ENCODE measurements around the gene ZFP14.

Gene ZFP14

GRCh38 chr19:36378625-36379509 lies at the start of gene ZFP14:
TSS of gene ZFP14 (minus strand) at chr19:36379201. CDS start at chr19:36367892, 11,309 bp downstream.
- peak; percentile 94 for DNase-seq

DNA sequence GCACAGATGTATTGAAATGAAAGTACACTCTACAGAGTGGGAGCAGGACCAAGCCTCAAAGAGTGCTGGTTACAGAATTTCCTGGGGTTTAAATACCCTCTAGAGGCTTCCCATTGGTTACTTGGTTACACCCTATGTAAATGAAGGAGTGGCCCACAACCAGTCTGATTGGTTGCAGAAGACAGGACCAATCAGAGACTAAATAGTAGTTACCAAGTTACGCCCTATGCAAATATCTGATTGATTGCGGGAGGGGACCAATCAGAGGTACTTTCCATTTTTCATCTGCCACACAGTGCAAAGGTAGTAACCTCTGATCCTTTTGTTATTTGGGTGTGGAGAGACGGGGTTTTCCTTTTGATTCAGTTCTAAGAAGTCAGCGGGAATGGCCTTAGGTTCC lies 44.9 kb upstream of the ZFP14 start:
- DNase-seq: no peak

- peak; percentile 25 for DNase-seq
Observed at GRCh38 chr19:36421749-36422481, 42.9 kb upstream of the ZFP14 start.

GRCh38 chr19:36420961-36421748 lies 42.2 kb upstream of the ZFP14 start:
- peak; percentile 45 for DNase-seq

DNA sequence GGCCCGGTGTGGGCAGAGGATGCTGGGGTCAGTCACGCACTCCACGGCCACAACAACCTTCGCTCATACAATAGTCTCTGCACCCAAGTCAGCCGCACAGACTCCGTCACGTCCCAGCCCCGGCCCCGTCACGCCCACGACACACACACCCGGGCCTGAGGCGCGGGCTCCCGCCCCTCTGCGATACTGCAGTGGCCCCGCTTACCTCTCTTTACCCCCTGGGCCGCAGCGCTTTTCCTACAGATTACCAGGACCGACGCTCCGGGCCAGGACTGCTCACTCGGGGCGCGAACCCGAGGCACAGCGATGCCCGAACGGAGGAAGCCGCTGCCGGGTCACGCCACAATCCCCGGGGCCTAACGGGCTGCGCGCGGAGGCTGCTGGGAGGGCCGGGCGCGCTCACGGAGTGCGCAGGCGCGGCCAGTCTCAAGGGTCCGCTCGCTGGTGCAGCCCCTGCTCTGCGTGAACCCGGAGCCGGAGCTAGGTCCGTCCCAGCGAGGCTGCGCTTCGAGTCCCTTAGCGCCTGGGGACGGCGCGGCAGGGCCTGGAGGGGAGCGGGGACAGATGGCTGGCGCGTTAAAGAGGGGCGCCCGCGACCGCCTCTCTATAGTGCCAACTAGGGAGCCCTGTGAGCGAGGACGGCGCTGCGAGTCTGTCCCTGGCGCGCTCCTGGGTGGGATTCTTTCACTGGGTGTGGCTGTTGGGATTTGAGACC lies 39.4 kb upstream of the ZFP14 start, which contains the start of gene ZFP82:
ZFP82 (minus strand) TSS at position 358 of the 715 bp plus-strand sequence. CDS start 8,855 bp downstream, outside the sequence.
- peak; percentile 82 for DNase-seq

DNA sequence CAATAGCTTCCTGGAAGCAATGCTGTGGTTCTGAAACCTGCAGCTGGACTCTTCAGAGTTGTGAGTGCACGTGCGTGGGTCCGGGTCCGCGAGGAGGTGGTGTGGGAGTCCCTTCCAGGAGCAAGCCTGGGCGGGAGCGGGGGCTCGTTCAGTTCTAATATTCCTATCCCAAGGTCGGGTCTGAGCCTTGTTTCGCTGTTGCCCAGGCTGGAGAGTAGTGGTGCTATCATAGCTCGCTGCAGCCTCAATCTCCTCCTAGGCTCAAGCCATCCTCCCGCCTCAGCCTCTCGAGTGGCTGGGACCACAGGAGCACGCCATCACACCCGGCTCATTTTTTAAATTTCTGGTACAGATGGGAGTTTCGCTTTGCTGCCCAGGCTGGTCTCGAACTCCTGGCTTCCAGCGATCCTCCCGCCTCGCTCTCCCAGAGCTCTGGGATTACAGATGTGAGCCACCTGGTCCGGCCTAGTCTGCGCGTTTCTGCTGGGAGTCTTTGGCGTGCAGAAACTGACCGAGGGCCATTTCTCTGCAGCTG lies 38.8 kb upstream of the ZFP14 start:
- DNase-seq: no peak

- DNase-seq: no peak
Observed at GRCh38 chr19:36409841-36410240, 30.8 kb upstream of the ZFP14 start.

- no peak for DNase-seq
Observed at GRCh38 chr19:36408101-36408500, 29.1 kb upstream of the ZFP14 start.

DNA sequence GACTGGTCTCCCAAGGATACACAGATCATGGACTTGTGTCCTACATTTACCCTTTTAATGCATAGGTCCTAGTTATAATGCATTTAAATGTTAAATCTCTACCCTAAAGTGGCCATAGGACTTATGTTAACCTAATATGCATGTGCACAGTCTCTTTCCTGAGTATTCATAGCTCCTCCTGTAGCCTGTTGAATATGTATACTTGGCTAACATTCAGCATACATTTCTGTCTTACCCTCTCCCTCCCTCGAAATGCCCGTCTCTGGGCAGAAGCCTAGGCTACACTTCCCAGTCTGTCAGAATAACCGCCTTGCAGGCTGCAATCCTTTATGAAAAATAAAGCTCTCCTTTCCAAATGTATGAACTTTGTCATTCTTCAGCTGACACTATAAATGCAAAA lies 25.5 kb upstream of the ZFP14 start:
- no peak for DNase-seq

DNA sequence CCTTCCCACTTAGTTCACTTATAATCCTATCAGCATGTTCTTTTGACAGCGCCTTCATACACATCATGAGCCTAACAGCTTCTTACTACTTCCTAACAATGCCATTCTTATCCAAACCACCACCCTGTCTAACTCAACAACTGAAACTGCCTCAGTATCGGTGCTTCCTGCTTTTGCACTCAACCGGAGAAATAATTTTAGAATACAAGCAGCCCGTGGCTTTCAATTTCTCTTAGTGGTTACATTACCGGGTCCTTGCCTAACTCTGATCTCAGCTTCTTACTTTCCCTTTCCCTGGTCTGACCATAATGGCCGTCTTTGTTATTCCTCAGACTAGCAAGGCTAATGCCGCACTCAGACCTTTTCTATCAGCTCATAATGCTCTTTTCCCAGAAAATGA lies 22.5 kb upstream of the ZFP14 start:
- DNase-seq: no peak

DNA sequence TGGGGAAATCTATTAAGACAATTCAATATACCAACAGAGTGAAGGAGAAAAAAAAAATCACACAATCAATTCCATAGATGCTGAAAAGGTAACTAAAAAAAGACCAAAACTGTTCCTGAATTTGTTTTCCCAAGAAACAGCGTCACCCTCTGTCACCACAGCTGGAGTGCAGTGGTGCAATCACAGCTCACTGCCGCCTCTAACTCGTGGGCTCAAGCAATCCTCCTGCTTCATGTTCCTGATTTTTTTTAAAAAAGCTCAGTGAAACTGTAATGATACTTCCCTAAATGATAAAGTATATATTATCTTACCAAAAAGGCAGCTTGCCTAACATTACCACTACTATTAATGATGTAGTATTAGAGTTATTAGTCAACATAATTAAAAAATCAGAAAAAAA lies 19.6 kb upstream of the ZFP14 start:
- no peak for DNase-seq

DNA sequence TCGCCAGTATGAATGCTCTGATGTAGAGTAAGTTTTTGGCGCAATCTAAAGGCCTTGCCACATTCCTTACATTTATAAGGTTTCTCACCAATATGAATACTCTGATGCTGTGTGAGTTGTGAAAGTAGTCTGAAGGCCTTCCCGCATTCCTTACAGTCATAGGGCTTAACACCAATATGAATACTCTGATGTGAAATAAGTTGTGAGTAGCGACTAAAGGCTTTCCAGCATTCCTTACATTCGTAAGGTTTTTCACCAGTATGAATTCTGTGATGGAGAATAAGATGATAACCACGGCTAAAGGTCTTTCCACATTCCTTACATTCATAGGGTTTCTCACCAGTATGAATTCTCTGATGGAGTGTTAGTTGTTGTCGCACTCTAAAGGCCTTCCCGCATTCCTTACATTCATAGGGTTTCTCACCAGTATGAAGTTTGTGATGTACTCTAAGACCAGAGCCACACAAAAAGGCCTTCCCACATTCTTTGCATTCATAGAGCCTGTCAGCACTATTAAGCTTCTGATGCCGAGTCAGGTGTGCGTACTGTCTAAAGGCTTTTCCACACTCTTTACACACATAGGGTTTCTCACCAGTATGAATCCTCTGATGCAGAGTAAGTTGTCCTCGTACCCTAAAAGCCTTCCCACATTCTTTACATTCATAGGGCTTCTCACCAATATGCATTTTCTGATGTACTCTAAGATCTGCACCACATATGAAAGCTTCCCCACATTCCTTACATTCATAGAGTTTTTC lies 14.1 kb upstream of the ZFP14 start:
- no peak for DNase-seq

- no peak for DNase-seq
Observed at GRCh38 chr19:36379510-36379819, 464 bp upstream of the ZFP14 start.

DNA sequence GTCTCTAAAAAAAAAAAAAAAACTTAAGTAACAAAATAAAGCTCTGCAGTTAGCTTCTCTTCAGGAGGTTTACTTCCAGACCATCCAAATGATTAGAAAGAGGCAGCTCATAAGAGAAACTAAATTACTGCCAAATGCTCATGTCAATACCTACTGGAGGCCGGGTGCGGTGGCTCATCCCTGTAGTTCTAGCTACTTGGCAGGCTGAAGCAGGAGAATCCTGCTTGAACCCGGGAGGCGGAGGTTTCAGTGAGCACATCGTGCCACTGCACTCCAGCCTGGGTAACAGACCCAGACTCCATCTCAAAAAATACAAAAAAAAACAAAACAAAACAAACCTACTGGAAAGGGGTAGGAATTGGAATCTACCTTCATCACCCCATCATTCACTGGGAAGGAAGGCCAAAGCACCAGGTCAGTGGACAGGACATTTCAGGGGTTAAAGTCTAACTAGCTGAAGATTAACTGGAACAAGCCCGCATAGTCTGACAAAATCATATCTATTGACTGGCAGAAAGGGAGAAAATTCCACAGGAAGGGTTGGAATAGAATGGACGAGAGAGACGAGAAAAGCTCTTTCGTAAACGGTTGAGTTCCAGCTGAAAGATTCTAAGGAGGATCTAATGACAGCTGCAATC lies 1.3 kb downstream of the ZFP14 start:
- no peak for DNase-seq

GRCh38 chr19:36373638-36374156 lies 5.3 kb downstream of the ZFP14 start:
- DNase-seq: no peak

GRCh38 chr19:36371886-36372285 lies 7.1 kb downstream of the ZFP14 start:
- DNase-seq: no peak

- no peak for DNase-seq
Observed at GRCh38 chr19:36363845-36364244, 15.2 kb downstream of the ZFP14 start.

- no peak for DNase-seq
Observed at GRCh38 chr19:36340786-36341372, 38.1 kb downstream of the ZFP14 start.

DNA sequence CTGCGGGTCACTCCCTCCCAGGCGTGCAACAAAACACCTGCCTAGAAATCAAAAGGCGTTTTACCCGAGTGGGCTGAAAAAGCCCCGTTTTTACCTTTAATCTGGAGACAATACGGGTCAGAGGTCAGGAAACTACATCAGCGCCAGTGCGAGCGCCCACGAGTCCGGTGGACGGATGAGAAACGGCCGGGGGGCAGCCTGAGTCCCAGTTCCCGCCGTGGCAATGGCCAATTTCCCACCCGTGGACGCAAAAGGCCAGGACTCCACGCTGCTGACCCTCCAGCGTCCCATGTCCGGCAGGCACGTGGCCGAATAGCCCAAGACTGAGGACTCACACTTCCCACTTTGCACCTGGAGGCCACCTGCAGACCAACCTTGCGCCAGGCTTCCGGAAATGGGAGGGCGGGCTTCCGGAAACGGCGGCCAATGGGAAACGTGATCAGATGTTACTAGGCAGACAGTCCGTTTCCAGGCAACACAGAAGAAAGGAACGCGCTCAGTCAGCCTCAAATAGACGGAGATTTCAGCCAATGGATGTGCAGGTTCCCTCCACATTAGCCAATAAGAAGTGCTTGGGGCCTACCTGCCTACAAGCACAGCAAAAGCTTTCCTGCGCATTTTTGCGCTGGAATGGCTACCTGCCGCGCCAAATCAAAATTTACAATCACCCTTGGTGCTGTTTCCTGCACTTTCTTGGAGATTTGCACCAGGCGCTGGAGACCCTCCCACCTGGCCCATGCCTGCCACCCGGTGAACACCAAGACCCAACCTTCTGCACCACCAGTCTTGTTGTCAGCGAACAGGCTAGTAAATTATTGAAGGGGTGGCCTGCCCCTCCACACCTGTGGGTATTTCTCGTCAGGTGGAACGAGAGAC lies 47.4 kb downstream of the ZFP14 start:
- peak; percentile 92 for DNase-seq

Measured in EL (cell line).